HG03354 (cell line): ENCODE measurements around the gene TANGO2.

Experiments used
- ATAC-seq: cut with Tn5 transposase; IDR thresholded peaks from one replicate; pipeline ENCODE4 v1.9.1; 2021; ENCODE audit warnings: mild to moderate bottlenecking; ENCODE audit not compliant: unreplicated experiment, poor library complexity, severe bottlenecking

The TANGO2 gene

GRCh38 chr22:20020533-20021195, at the start of gene TANGO2:
TSS of gene TANGO2 (plus strand) at chr22:20021110. CDS start at chr22:20036799, 15,689 bp downstream.
- ATAC-seq, result peak; percentile 73

- ATAC-seq, result no peak
These were observed 49.4 kb upstream of the TANGO2 start for GRCh38 chr22:19971276-19972124.

GRCh38 chr22:19972251-19972650, 48.7 kb upstream of the TANGO2 start:
- no peak for ATAC-seq

GRCh38 chr22:19972652-19973550, 48.0 kb upstream of the TANGO2 start:
- ATAC-seq, result no peak

- no peak for ATAC-seq
These were observed 47.2 kb upstream of the TANGO2 start for GRCh38 chr22:19973551-19974267.

GRCh38 chr22:19974268-19974861, 46.5 kb upstream of the TANGO2 start:
- no peak for ATAC-seq

GRCh38 chr22:19974935-19975706, 45.8 kb upstream of the TANGO2 start:
- ATAC-seq, result no peak

GRCh38 chr22:19975707-19976035, 45.2 kb upstream of the TANGO2 start:
- ATAC-seq, result no peak

- no peak for ATAC-seq
These were observed 44.2 kb upstream of the TANGO2 start for GRCh38 chr22:19976671-19977070.

- ATAC-seq, result no peak
These were observed 43.3 kb upstream of the TANGO2 start for GRCh38 chr22:19977296-19978243.

GRCh38 chr22:19978748-19979147, 42.2 kb upstream of the TANGO2 start:
- no peak for ATAC-seq

GRCh38 chr22:19979712-19980493, 41.0 kb upstream of the TANGO2 start:
- ATAC-seq, result no peak

- ATAC-seq, result no peak
These were observed 40.1 kb upstream of the TANGO2 start for GRCh38 chr22:19980766-19981165.

GRCh38 chr22:19981171-19981960, 39.5 kb upstream of the TANGO2 start:
- no peak for ATAC-seq

GRCh38 chr22:19981961-19982920, 38.7 kb upstream of the TANGO2 start:
- no peak for ATAC-seq
